ENCODE measurements around the gene BBX.

Gene BBX

GRCh38 chr3:107574650-107575049, 51.9 kb downstream of the BBX start:
- in situ Hi-C loops (cut with MboI; ENCODE audit: low sequenced_read_pairs, unreplicated experiment): no loop called here
- TF ChIP-seq, protein P1, sequence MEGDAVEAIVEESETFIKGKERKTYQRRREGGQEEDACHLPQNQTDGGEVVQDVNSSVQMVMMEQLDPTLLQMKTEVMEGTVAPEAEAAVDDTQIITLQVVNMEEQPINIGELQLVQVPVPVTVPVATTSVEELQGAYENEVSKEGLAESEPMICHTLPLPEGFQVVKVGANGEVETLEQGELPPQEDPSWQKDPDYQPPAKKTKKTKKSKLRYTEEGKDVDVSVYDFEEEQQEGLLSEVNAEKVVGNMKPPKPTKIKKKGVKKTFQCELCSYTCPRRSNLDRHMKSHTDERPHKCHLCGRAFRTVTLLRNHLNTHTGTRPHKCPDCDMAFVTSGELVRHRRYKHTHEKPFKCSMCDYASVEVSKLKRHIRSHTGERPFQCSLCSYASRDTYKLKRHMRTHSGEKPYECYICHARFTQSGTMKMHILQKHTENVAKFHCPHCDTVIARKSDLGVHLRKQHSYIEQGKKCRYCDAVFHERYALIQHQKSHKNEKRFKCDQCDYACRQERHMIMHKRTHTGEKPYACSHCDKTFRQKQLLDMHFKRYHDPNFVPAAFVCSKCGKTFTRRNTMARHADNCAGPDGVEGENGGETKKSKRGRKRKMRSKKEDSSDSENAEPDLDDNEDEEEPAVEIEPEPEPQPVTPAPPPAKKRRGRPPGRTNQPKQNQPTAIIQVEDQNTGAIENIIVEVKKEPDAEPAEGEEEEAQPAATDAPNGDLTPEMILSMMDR (IDR thresholded peaks at IDR 0.05; ENCODE audit: borderline replicate concordance, control extremely low read depth, extremely low read depth, insufficient read depth, missing control alignments): peak; percentile 35
- DNase-seq (ENCODE audit: low spot score): peak; percentile 40

- in situ Hi-C loops (cut with MboI; ENCODE audit: low sequenced_read_pairs, unreplicated experiment): no loop called here
- TF ChIP-seq, protein P1 (IDR thresholded peaks at IDR 0.05; ENCODE audit: borderline replicate concordance, control extremely low read depth, extremely low read depth, insufficient read depth, missing control alignments): no peak
- DNase-seq (ENCODE audit: low spot score): no peak
These were observed 55.3 kb downstream of the BBX start for GRCh38 chr3:107578091-107578490.

GRCh38 chr3:107578523-107578922, 55.8 kb downstream of the BBX start:
- no peak for DNase-seq (ENCODE audit: low spot score)
- TF ChIP-seq, protein P1 (IDR thresholded peaks at IDR 0.05; ENCODE audit: borderline replicate concordance, control extremely low read depth, extremely low read depth, insufficient read depth, missing control alignments): no peak
- in situ Hi-C loops (cut with MboI; ENCODE audit: low sequenced_read_pairs, unreplicated experiment): no loop called here

GRCh38 chr3:107579371-107579770, 56.6 kb downstream of the BBX start:
- in situ Hi-C loops (cut with MboI; ENCODE audit: low sequenced_read_pairs, unreplicated experiment): no loop called here
- TF ChIP-seq, protein P1 (IDR thresholded peaks at IDR 0.05; ENCODE audit: borderline replicate concordance, control extremely low read depth, extremely low read depth, insufficient read depth, missing control alignments): no peak

DNA sequence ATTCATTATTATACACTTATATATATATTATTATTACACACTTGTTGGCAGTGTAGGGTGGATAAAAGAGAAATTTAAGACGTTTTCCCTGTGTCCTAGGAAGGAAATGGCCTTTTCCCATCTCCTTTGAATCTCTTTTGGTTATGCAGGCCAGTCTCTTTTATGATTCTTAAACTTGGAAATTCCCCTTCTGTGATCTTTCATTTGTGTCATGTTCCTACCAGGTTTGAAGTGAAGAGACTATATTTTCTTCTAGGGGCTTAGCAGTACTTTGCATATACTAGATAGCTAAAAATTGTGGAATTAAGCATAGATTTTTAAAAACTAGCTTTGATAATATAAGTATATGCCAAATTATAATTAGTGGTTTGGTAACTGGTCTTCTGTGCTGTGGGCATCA, 58.5 kb downstream of the BBX start:
- TF ChIP-seq, protein P1 (IDR thresholded peaks at IDR 0.05; ENCODE audit: borderline replicate concordance, control extremely low read depth, extremely low read depth, insufficient read depth, missing control alignments): no peak
- DNase-seq (ENCODE audit: low spot score): no peak
- in situ Hi-C loops (cut with MboI; ENCODE audit: low sequenced_read_pairs, unreplicated experiment): no loop called here

More at GRCh38 chr3:107579371-107579770, 56.6 kb downstream of the BBX start:
- no peak for DNase-seq (ENCODE audit: low spot score)

DNA sequence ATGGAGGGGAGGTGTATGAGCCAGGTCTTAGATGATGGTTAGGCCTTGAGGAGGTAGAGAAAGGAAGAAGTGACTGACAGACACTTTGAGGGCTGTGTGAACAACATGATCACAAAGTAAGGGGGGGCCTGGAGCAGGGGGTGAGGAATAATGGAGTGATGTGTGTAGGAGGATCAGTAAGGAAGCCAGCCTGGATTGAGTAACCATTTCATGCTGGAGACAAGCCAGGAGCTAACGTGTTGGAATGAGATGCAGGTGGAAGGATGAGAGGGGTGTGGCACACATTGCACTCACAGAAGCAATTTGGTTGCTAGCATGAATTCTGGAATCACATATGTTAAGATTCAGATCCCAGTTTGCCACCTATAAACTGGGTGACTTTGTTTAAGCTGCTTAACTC, 65.5 kb downstream of the BBX start:
- in situ Hi-C loops (cut with MboI; ENCODE audit: low sequenced_read_pairs, unreplicated experiment): no loop called here
- no peak for DNase-seq (ENCODE audit: low spot score)
- TF ChIP-seq, protein P1 (IDR thresholded peaks at IDR 0.05; ENCODE audit: borderline replicate concordance, control extremely low read depth, extremely low read depth, insufficient read depth, missing control alignments): no peak

DNA sequence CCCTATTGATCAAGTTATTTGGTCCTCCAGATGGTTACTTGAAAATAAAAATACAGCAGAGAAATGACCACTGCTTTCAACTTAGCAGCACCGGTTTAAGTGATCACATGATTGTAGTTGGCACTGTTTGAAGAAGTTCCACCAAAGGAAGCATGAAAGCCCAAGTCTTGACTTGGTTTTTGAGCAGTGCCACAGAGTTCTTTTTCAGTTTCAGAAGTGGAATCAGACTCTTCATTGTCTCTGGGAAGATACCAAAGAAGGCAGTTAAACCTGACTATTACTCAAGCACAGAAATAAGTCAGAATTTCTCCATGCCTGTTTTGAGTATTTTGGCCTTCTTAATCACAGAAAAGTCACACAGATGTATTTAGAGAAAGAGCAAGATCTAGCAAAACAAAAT, 66.7 kb downstream of the BBX start:
- in situ Hi-C loops (cut with MboI; ENCODE audit: low sequenced_read_pairs, unreplicated experiment): no loop called here
- no peak for DNase-seq (ENCODE audit: low spot score)
- TF ChIP-seq, protein P1 (IDR thresholded peaks at IDR 0.05; ENCODE audit: borderline replicate concordance, control extremely low read depth, extremely low read depth, insufficient read depth, missing control alignments): no peak

All from GM13976 (cell line).